Forelimb muscle (tissue), 1 donor: ENCODE measurements around the gene KRTAP10-7. TPM values are rescaled to one million over a fixed set of nuclear protein-coding genes. Genes with fewer than 3 reads are reported as not detected.
"Not testable (repeated sequence)": the region's sequence is repeated elsewhere in the genome, so short reads cannot be mapped to it uniquely, and the experiment has no call there.

Experiments
- DNase-seq: peaks from one replicate; pipeline ENCODE4 v3.0.0-alpha.2; 2013; ENCODE audit warnings: low read depth
- polyA plus RNA-seq: library from polyadenylated mRNA; unstranded; fragments of 120-200 nt; gene quantifications from one replicate; pipeline ENCODE4 v1.2.1, GENCODE V29; 2013; ENCODE audit not compliant: insufficient read length

The KRTAP10-7 gene
- polyA plus RNA-seq, 1 donor, result not detected

DNA sequence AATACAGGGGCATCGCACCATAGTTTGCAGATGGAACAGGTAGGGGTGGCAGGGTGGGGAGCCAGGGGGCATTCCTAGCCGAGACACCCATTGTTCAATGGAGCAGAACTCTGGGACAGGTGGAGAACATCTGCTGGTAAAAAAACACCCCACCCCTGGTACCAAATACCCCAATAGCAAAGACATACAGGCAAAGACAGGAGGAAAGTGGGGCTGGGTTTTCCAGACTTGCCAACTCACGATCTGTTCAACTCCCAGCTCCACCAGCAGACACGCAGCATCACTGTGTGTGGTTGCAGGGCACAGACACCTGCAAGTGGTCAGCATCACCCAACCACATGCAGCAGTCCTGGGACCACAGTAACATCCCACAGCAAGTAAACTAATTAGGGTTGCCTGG is 11.2 kb downstream of the KRTAP10-7 start:
- no peak for DNase-seq

DNA sequence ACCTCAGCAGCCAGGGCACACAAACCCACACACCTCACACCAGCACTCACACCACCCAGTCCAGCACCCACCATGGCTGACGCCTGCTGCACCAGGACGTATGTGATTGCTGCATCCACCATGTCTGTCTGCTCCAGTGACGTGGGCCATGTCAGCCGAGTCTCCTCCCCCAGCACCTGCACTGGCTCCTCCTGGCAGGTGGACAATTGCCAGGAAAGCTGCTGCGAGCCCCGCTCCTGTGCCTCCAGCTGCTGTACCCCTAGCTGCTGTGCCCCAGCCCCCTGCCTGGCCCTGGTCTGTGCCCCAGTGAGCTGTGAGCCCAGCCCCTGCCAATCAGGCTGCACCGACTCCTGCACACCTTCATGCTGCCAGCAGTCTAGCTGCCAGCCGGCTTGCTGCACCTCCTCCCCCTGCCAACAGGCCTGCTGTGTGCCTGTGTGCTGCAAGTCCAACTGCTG is 11.7 kb downstream of the KRTAP10-7 start, which contains the start of gene KRTAP10-8:
Gene KRTAP10-8, plus strand, starts transcription at position 51 of the 458 bp plus-strand sequence. Its CDS starts 22 bp downstream, at position 73.
- no peak for DNase-seq

DNA sequence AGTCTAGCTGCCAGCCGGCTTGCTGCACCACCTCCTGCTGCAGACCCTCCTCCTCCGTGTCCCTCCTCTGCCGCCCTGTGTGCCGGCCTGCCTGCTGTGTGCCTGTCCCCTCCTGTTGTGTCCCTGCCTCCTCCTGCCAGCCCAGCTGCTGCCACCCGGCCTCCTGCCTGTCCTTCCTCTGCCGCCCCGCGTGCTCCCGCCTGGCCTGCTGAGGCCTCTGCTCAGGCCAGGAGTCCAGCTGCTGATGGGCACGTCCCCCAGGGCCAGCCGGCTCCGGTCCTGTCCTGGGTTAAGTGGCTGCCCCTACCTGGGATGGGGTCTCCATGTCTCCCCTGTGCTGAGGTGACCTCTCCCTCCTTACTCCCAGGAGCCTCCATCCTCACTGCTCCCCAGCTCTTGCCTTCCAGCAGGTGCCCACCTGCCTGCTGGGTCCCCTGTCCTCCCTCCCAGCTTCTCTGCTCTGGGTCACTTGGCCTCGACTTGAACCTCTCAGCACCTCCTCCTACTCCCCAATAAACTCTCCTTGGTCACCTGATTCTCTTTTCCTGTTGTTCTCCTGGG is 12.4 kb downstream of the KRTAP10-7 start:
- no peak for DNase-seq

DNA sequence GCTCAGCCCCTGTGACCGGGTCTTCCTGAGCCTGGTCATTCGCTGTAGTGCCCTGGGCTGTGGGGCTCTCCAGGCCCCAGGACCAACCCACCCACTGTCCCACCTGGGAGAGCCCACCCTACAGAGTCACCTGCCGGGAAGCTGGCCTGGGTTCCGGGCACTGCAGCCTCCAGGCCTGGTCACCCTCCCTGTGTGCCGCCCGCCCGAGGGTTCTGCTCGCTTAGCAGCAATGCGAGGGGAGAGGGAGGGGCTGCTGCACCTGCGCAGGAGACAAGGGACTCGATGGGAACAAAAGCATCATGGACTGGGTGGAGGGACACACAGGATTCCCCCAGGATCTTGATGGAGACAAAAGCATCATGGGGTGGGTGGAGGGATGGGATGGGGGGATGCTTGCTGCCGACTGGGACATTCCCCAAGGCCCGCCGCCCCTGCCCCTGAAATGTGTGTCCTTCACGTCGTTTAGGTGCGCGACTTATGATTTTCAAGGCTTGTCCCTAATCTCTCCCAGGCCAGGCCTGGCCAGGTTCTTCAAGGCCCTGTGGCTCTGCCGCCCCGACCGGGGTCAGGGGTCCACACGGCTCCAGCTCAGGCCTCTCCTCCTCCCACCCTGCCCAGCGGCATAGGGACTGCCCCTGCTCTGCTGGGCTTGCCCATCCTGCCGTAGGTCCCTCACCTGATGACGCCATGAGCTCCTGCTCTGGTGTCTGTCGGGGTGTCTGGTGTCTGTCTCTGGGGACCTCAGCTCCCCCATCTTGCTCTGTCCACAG is 13.2 kb downstream of the KRTAP10-7 start:
- DNase-seq, result no peak

DNA sequence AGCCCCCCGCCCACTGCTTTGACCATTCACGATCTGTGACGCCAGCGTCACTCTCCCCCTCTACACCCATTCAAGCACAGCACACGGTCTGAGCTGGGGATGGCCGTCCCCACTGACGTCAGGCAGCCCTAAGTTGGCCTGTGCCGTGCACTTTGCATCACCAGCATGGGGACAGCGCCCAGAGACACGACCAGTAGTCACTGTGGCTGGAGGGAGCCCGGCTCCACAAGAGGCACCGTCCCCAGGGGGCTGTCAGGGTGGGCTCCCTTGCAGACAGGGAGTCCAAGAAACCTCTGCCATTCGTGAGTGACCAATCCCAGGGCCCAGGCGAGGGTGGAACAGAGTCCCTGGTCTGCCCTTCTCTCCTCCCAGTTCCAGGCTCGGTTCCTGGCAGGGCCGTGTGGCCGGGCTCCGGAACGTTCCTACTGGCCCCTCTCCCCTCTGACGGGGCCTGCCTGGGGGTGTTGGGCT is 13.8 kb downstream of the KRTAP10-7 start:
- no peak for DNase-seq

DNA sequence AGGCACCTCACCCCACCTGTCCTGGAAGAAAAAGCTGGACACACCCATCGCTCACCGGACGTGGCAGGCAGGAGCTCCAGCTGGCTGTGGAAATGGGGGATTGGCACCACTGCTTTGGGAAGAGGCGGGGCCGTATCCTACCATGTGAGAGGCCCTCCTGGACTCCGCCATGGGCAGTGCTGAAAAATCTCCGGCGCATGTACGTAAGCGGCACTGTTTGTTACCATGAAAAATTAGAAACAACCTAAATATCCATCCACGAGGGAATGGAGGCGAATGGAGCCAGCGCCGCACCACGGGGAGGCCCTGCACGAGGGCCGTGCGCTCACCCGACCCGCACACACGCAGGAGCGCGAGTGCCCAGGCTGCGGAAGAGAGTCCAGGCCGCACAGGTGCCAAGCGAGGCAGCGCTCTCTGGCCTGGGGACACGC is 14.6 kb downstream of the KRTAP10-7 start:
- no peak for DNase-seq

DNA sequence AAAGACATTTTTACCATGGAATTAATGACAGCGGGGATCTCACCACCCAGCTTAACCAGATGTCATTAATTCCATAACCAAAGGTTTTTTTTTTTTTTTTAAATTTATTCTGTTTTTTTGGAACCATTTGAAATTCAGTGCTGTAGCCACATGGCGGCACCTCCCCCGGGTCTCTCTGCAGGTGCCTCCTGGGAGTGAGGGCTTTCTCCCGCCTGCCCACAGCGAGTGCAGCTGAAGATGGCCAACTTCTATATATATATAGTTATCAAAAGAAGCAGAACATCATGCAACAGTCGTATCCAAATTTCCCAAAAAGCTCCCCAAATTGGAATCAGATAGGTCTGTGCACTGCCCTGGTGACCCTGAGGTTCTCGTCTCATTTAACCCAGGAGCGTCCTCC is 15.1 kb downstream of the KRTAP10-7 start:
- DNase-seq, result no peak

DNA sequence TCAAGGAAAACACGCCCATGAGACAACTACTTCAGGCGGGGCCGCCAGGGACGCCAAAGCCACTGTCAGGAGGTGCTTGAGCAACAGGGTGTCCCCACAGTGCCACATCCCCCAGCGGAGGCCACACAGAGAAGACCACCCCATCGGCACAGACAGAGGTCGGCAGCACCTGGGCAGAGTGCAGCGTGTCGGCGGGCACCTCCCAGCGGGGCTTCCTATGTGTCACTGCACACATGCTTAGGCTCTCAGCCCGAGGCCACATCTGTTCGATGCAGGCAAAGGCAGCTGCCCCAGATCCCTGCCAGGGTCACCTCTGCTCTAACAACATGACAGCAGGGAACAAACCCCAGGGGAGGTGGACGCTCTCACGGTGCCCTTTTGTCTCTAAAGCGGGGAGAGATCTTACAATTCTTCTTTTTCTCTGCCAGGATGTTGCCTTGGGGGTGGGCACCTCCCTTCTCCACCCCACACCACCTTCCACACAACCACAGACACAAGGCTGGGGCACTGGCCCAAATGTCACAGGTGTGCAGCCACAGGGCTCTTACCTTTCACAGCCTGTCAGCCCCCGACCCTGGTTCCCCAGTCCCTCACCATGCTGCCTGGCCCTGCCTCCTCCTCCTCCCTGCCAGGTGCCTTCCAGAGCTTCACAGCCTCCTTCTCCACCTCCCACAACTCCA is 15.7 kb downstream of the KRTAP10-7 start:
- no peak for DNase-seq

DNA sequence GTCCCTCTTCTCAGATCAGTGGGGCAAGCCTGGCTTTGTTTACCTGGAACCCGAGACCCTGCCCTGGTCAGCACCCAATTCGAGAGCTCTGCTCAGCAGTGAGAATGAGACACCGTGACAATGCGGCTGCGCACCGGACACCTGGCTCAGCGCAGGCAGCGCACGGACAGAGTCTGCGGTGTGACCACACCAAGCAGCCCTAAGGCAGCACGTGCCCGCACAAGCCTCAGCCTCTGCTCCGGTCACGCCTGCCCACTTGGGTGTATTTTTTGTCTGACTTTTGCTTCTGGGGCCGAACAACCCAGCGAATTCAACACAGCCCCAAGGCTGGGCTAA is 16.2 kb downstream of the KRTAP10-7 start:
- DNase-seq, result no peak

DNA sequence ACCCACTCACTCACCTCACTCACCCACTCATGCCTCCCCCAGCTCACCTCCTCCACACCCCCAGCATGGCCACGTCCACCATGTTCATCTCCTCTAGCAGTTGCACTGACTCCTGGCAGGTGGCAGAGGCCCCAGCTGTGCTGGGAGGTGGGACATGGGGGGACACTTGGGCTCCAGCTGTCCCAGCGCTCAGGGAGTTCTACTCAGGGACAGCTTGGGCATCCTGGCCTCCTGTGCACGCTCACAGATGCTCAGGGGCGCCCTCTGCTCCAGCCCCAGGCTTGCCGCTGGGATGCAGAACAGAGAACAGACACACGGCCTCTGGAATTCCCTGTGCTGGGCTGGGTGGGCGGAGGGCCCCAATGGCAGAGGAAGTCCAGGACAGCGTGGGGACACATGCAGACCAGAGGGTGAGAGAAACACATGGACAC is 16.7 kb downstream of the KRTAP10-7 start:
- no peak for DNase-seq

DNA sequence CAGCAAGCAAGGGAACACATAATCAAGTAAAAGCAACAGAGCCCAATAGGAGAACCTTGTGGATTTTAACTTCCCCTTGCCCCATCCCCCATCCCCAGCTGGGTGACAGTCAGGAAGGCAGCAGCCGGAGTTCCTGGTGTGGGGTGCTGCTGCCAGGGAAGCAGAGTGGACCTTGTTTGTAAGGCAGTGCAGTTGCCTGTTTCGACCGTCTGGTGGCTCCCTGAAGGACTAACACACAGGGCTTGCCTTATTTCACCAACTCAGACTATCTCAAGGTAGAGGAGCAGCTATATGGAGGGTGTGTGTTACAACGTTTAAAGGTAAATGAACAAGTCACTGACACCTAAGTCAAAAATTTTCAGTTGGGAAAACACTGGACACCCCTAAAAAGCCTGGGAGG is 18.1 kb downstream of the KRTAP10-7 start:
- no peak for DNase-seq

DNA sequence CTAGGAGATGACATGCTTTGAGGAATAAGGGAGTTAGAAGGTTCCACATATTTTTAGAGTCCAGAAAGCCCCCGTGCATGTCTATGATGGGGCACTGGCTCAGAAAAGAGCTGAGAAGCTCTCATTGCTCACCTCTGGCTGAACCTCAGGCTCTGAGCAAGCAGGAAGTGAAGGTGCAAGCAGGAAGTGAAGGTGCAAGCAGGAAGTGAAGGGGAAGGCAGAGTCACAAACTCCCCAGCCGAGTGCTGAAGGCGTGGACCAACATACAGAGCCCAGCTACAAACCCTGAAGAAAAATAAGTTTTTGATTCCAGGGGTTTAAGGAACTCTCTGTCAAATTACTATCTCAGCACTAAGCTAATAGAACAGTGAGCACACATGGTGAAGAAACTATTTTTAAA is 18.5 kb downstream of the KRTAP10-7 start:
- no peak for DNase-seq

DNA sequence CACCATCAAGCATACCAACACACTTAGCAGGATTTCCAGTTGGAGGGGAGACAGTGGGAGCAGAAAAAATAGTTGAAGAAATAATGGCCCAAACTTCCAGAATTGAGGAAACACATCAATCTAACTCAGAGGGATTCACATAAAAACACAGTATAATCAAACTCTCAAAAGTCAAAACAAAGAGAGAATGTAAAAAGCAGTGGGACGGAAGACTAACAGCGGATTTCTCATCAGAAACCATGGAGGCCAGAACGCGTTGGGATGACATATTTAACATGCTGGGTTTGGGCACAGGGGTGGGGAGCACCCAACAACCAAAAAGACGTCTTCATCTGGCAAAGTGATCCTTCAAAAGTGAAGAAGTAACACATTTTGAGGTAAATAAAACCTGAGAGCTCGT is 19.5 kb downstream of the KRTAP10-7 start:
- DNase-seq, result no peak

DNA sequence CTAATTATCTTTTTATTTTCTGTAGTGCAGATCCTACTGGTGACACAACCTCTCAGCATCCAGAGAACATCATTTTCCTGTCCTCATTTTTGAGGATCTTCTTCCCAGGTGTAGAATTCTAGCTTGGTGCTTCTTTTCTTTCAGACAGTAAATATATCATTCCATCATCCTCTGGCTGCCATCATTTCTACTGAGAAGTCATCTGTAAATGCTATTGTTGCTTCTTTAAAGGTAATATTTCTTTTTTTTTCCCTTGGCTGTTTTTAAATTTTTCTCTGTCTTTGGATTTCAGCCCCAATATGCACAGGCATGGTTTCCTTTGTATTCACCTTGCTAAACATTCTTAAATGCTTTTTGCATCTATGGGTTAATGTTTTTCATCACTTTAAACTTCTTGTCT is 23.2 kb downstream of the KRTAP10-7 start:
- DNase-seq, result no peak

DNA sequence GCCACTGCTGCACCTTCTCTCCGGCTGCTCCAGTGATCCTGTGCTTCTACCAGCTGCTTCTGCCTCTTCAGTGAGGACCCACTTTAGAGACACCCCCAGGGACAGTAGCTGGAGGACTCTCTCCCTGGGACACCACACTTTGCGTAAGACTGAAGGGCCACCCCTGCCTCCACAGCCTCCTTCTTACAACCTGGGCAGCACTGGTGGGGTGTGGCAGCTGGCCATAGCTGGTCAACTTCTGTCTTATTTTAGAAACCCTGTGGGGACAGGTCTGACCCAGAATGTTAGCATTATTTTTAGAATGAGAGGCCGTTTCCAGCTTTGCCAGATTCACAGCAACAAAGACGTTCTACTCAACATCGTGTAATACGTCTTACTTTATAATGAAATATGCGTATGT is 25.4 kb downstream of the KRTAP10-7 start:
- no peak for DNase-seq

DNA sequence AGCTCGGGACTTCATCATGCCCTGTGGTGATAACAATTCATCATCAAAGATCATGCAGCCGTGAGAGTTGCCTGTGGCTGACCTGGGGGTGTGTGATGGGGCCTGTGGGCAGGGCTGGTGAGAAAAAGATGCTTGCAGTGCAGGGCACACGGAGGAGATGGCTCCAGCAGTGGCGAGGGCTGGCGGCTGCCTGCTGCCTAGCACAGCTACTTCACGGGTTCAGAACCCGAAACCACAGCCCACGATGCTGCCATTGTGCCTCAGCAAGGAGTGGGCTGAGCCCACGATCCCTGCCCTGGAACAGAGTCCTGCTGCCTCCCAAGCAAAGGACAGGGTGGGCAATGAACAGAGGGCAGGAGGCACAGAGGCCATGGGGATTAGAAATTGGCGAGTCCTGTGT is 25.9 kb downstream of the KRTAP10-7 start:
- no peak for DNase-seq

DNA sequence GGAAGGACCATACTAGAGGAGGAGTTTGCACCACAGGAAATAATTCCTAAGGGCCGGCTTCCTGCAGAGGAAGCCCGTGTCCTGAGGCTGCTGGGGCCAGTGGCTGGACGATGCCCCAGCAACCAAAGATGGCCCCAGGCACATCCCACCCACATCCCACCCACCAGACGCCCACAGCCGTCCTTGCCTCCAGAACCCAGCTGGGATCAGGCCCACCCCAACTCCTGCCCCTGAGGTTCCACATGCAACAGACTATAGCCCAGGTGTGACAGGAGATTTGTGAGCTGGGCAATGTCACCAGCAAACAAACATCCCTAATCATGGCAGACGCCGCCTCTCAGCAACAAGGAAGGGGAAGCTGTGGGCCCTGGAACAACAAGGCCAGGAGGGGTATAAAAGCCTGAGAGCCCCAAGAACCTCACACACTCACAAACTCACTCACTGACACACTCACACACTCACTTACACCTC is 26.3 kb downstream of the KRTAP10-7 start, which contains the start of gene KRTAP10-9:
Gene KRTAP10-9, plus strand, starts transcription at position 421 of the 471 bp plus-strand sequence. CDS start 79 bp downstream, outside the sequence.
- DNase-seq, result no peak

DNA sequence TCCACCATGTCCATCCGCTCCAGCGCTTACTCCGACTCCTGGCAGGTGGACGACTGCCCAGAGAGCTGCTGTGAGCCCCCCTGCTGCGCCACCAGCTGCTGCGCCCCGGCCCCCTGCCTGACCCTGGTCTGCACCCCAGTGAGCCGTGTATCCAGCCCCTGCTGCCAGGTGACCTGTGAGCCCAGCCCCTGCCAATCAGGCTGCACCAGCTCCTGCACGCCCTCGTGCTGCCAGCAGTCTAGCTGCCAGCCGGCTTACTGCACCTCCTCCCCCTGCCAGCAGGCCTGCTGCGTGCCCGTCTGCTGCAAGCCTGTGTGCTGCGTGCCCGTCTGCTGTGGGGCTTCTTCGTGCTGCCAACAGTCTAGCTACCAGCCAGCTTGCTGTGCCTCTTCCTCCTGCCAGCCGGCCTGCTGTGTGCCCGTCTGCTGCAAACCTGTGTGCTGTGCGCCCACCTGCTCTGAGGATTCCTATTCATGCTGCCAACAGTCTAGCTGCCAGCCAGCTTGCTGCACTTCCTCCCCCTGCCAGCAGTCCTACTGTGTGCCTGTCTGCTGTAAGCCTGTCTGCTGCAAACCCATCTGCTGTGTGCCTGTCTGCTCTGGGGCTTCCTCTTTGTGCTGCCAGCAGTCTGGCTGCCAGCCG is 26.9 kb downstream of the KRTAP10-7 start:
- not testable (repeated sequence) for DNase-seq

DNA sequence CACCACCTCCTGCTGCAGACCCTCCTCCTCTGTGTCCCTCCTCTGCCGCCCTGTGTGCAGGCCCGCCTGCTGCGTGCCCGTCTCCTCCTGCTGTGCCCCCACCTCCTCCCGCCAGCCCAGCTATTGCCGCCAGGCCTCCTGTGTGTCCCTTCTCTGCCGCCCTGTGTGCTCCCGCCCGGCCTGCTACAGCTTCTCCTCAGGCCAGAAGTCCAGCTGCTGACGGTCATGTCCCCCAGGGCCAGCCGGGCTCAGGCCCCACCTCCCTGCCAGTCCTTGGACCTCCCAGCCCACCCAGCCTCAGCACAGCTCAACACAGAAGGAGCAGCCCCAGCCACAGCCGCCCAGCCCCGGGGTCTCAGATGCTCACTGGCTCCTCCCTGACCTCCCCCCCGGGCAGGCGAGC is 27.4 kb downstream of the KRTAP10-7 start:
- DNase-seq, result not testable (repeated sequence)

DNA sequence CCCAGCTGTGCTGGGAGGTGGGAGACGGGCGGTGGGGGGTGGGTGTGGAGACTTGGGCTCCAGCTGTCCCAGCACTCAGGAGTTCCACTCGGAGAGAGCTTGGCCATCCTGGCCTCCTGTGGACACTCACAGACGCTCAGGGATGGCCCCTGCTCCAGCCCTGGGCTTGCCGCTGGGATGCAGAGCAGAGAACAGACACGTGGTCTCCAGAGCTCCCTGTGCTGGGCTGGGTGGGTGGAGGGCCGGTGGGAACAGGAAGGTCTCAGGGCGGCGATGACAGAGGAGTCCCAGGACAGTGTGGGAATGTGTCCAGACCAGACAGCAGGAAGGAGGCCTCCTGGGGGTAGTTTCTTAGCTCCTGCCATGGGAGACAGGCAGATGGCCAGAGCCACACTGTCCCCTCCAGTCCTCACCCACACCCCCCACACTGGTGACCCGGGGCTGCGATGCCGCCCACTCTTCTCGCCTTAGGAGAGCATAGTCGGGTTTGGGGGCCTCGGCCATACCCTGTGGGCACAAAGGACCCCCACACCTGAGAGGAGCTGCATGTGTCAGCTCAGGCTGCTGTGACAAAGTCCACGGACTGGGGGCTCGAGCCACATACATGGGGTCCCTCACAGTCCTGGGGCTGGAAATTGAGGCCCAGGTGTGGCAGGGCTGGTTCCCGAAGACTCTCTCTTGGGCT is 28.5 kb downstream of the KRTAP10-7 start:
- no peak for DNase-seq

DNA sequence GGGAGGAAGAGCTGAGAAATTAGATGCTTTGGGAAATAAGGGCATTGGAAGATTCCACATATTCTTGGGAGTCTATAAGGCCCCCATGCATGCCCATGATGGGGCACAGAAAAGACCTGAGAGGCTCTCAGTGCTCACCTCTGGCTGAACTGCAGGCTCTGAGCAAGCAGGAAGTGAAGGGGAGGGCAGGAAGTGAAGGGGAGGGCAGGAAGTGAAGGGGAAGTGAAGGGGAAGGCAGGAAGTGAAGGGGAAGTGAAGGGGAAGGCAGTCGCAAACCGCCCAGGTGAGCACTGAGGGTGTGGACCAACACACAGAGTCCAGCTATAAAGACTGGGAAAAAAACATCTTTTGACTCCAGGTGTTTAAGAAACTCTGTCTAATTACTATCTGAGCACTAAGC is 30.0 kb downstream of the KRTAP10-7 start:
- DNase-seq, result no peak
